Neural progenitor cell (in vitro differentiated cells): ENCODE results near the gene CYBRD1. TPM values are rescaled to one million over a fixed set of nuclear protein-coding genes. Genes with fewer than 3 reads are reported as not detected.

ENCODE experiments used
- DNase-seq: peaks from one replicate; pipeline ENCODE4 v3.0.0-alpha.2; 2016; ENCODE audit warnings: low spot score
- H2AFZ ChIP-seq: fragments of 200-600 bp; sonication (generic); replicated peaks from 2 replicates; pipeline ENCODE4 v1.6.1; 2016; ENCODE audit warnings: antibody characterized with exemption
- H3F3A ChIP-seq: fragments of 200-600 bp; sonication (generic); 2 replicates; pipeline ENCODE4 v1.6.1; 2016; ENCODE audit warnings: antibody characterized with exemption, low read depth
- H3K27ac ChIP-seq: fragments of 200-600 bp; sonication (generic); 2 replicates; pipeline ENCODE4 v1.5.1; 2016; ENCODE audit warnings: mild to moderate bottlenecking
- H3K27me3 ChIP-seq: fragments of 200-600 bp; sonication (generic); 2 replicates; pipeline ENCODE4 v1.6.1; 2016; ENCODE audit warnings: mild to moderate bottlenecking, moderate library complexity
- H3K36me3 ChIP-seq: fragments of 200-600 bp; sonication (generic); 2 replicates; pipeline ENCODE4 v1.5.1; 2016
- H3K4me1 ChIP-seq: fragments of 200-600 bp; sonication (generic); 2 replicates; pipeline ENCODE4 v1.6.1; 2016; ENCODE audit warnings: mixed run types
- H3K4me2 ChIP-seq: fragments of 200-600 bp; sonication (generic); 2 replicates; pipeline ENCODE4 v1.6.1; 2016
- H3K4me3 ChIP-seq: fragments of 200-600 bp; sonication (generic); 2 replicates; pipeline ENCODE4 v1.5.1; 2016
- H3K79me2 ChIP-seq: fragments of 200-600 bp; sonication (generic); 2 replicates; pipeline ENCODE4 v1.6.1; 2016; ENCODE audit warnings: low read depth
- H3K9ac ChIP-seq: fragments of 200-600 bp; sonication (generic); 2 replicates; pipeline ENCODE4 v1.6.1; 2016
- H3K9me3 ChIP-seq: fragments of 200-600 bp; sonication (generic); 2 replicates; pipeline ENCODE4 v1.5.1; 2016; ENCODE audit warnings: low read depth
- H4K20me1 ChIP-seq: fragments of 200-600 bp; sonication (generic); 2 replicates; pipeline ENCODE4 v1.6.1; 2016; ENCODE audit warnings: low read depth
- H3K27ac Mint-ChIP-seq: 3 replicates; pipeline ENCODE4 v1.8.0; 2021; ENCODE audit warnings: mixed read lengths
- H3K27me3 Mint-ChIP-seq: 2 replicates; pipeline ENCODE4 v1.8.0; 2022; ENCODE audit warnings: low read depth, mild to moderate bottlenecking, inconsistent platforms, moderate library complexity, mixed read lengths; ENCODE audit not compliant: insufficient read depth
- H3K36me3 Mint-ChIP-seq: 3 replicates; pipeline ENCODE4 v1.8.0; 2021; ENCODE audit warnings: mixed read lengths
- H3K4me1 Mint-ChIP-seq: 3 replicates; pipeline ENCODE4 v1.8.0; 2021; ENCODE audit warnings: mixed read lengths
- H3K4me3 Mint-ChIP-seq: 3 replicates; pipeline ENCODE4 v1.8.0; 2021; ENCODE audit warnings: mild to moderate bottlenecking, moderate library complexity, mixed read lengths
- H3K9me3 Mint-ChIP-seq: 3 replicates; pipeline ENCODE4 v1.8.0; 2020; ENCODE audit warnings: mixed read lengths
- EZH2 ChIP-seq: fragments of 200-600 bp; sonication (generic); IDR thresholded peaks from 2 replicates; pipeline ENCODE4 v1.6.1; 2017; ENCODE audit warnings: antibody characterized with exemption, mild to moderate bottlenecking, moderate library complexity
- EZH2phosphoT487 ChIP-seq: fragments of 200-600 bp; sonication (generic); IDR thresholded peaks from 2 replicates; pipeline ENCODE4 v1.6.1; 2017; ENCODE audit warnings: antibody characterized with exemption
- total RNA-seq: library from RNA; depleted of rRNA; stranded (reverse); fragments of >200 nt; gene quantifications from 2 replicates; pipeline ENCODE4 v1.2.3, GENCODE V29; 2015; ENCODE audit warnings: low replicate concordance
- TF ChIP-seq, protein P1 (sequence below): fragments of 200-600 bp; sonication (generic); IDR thresholded peaks from 2 replicates; pipeline ENCODE4 v1.5.1; 2017; ENCODE audit warnings: antibody characterized with exemption, mild to moderate bottlenecking

The CYBRD1 gene
- total RNA-seq, 1 donor from 2014 or later, result 11.1 TPM

DNA sequence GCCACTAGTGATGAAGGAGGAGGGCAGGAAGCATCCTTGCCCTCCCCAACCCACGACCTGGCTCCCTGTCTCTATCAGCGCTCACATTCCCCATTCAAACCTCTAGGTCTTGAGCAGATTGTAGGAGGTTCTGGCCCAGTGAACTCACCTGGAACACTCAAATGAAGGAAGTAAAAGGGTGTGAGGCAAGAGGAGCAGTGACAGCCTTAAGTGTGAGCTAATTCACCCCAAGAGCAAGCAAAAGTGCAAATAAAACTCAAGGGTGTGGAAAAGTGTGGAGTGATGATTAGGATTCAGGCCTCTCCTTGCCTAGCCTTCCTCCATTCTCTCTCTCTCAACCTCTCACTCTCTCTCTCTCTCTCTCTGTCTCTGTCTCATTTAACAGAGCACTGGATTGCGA is 41.0 kb downstream of the CYBRD1 start:
- DNase-seq, result no peak
- H3K9me3 ChIP-seq, result no peaks in the 10 kb centered on the region
- H3K79me2 ChIP-seq, result no peaks in the 10 kb centered on the region
- peak overlapping the region; percentile 5 for H2AFZ ChIP-seq
- H3K4me3 Mint-ChIP-seq, result no peak overlapping the region
- TF ChIP-seq, protein P1, sequence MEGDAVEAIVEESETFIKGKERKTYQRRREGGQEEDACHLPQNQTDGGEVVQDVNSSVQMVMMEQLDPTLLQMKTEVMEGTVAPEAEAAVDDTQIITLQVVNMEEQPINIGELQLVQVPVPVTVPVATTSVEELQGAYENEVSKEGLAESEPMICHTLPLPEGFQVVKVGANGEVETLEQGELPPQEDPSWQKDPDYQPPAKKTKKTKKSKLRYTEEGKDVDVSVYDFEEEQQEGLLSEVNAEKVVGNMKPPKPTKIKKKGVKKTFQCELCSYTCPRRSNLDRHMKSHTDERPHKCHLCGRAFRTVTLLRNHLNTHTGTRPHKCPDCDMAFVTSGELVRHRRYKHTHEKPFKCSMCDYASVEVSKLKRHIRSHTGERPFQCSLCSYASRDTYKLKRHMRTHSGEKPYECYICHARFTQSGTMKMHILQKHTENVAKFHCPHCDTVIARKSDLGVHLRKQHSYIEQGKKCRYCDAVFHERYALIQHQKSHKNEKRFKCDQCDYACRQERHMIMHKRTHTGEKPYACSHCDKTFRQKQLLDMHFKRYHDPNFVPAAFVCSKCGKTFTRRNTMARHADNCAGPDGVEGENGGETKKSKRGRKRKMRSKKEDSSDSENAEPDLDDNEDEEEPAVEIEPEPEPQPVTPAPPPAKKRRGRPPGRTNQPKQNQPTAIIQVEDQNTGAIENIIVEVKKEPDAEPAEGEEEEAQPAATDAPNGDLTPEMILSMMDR, result no peak
- TF ChIP-seq EZH2, result no peak
- TF ChIP-seq EZH2phosphoT487, result no peak
- H3K4me2 ChIP-seq, result no peak overlapping the region
- peaks cover 4% of the 10 kb centered on the region for H3K4me1 Mint-ChIP-seq
- no peaks in the 10 kb centered on the region for H3K36me3 ChIP-seq
- no peaks in the 10 kb centered on the region for H3F3A ChIP-seq
- no peaks in the 10 kb centered on the region for H4K20me1 ChIP-seq
- no peak overlapping the region for H3K4me3 ChIP-seq
- no peaks in the 10 kb centered on the region for H3K27me3 ChIP-seq
- no peak overlapping the region for H3K27ac ChIP-seq
- no peaks in the 10 kb centered on the region for H3K4me1 ChIP-seq
- H3K27me3 Mint-ChIP-seq, result peaks cover 5% of the 10 kb centered on the region
- H3K9ac ChIP-seq, result no peak overlapping the region
- H3K27ac Mint-ChIP-seq, result no peak overlapping the region
- H3K36me3 Mint-ChIP-seq, result no peaks in the 10 kb centered on the region
- no peaks in the 10 kb centered on the region for H3K9me3 Mint-ChIP-seq

DNA sequence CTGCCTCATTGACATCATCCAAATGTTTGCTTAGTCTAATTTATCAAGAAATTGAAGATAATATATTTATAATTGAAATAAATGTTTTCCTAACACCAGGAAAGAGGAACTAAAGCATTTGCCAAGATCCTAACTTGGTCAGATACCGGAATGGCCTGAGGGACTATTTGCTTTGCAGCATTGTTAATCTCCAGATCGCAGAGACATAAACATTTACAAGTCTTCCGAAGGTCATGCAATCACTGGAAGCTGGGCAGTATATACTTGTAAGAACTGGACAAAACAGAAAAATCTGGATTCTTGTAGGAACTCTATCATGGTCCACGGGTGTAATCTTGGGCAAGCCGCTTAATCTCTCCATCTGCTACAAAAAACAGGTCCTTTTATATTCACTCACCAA is 42.2 kb downstream of the CYBRD1 start:
- H3K27me3 ChIP-seq, result no peaks in the 10 kb centered on the region
- no peak overlapping the region for H3K27ac ChIP-seq
- no peak overlapping the region for H3K4me2 ChIP-seq
- Mint-ChIP-seq H3K4me3 (no peak overlapping the region), H3K9me3 (no peaks in the 10 kb centered on the region), H3K4me1 (no peaks in the 10 kb centered on the region), H3K36me3 (no peaks in the 10 kb centered on the region), H3K27me3 (peaks cover 3% of the 10 kb centered on the region), H3K27ac (no peak overlapping the region)
- no peaks in the 10 kb centered on the region for H3K36me3 ChIP-seq
- H3K79me2 ChIP-seq, result no peaks in the 10 kb centered on the region
- no peaks in the 10 kb centered on the region for H3K9me3 ChIP-seq
- TF ChIP-seq, protein P1, result no peak
- TF ChIP-seq EZH2, result no peak
- TF ChIP-seq EZH2phosphoT487, result no peak
- no peak for DNase-seq
- no peaks in the 10 kb centered on the region for H3F3A ChIP-seq
- H3K4me1 ChIP-seq, result no peaks in the 10 kb centered on the region
- H4K20me1 ChIP-seq, result no peaks in the 10 kb centered on the region
- H3K4me3 ChIP-seq, result no peak overlapping the region
- H2AFZ ChIP-seq, result no peak overlapping the region
- H3K9ac ChIP-seq, result no peak overlapping the region

DNA sequence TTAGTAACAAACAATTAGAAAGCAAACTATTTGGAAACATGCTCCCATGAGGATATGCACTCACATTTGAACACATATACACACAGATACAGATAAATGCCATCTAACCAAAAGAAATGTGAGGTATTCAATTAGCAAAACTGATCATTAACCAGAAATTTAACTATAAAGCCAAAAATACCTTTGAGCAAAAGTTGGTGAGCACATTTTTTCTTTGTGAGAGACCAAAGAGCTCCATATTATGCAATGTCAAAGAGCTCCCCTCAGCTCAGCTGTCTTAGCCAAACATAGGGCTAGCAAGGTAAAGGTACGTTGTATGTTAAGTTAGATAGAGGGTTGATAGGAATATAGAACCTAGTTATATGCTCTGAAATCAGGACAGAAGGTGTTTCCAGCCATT is 43.8 kb downstream of the CYBRD1 start:
- Mint-ChIP-seq H3K4me1 (no peaks in the 10 kb centered on the region), H3K4me3 (no peak overlapping the region), H3K9me3 (no peaks in the 10 kb centered on the region), H3K27ac (no peak overlapping the region), H3K27me3 (peaks cover 3% of the 10 kb centered on the region), H3K36me3 (no peaks in the 10 kb centered on the region)
- no peak for DNase-seq
- no peak overlapping the region for H3K9ac ChIP-seq
- no peaks in the 10 kb centered on the region for H3K79me2 ChIP-seq
- H3K27ac ChIP-seq, result no peak overlapping the region
- no peaks in the 10 kb centered on the region for H3K4me1 ChIP-seq
- H3K27me3 ChIP-seq, result no peaks in the 10 kb centered on the region
- no peak overlapping the region for H2AFZ ChIP-seq
- H3K4me2 ChIP-seq, result no peak overlapping the region
- no peak overlapping the region for H3K4me3 ChIP-seq
- H3K36me3 ChIP-seq, result no peaks in the 10 kb centered on the region
- H4K20me1 ChIP-seq, result no peaks in the 10 kb centered on the region
- no peaks in the 10 kb centered on the region for H3F3A ChIP-seq
- H3K9me3 ChIP-seq, result no peaks in the 10 kb centered on the region
- TF ChIP-seq EZH2, result no peak
- no peak for TF ChIP-seq EZH2phosphoT487
- TF ChIP-seq, protein P1, result no peak
